IMR-90 (cell line): ENCODE measurements around the gene GMEB1. TPM values are rescaled to one million over a fixed set of nuclear protein-coding genes. Genes with fewer than 3 reads are reported as not detected.

Experiments used
- ATAC-seq: fragments of 200-7000 bp; cut with Tn5 transposase; 2 replicates; pipeline ENCODE4 v1.9.1; 2020; ENCODE audit warnings: low read depth, mild to moderate bottlenecking, moderate library complexity
- BruUV-seq: library from RNA; stranded (reverse); fragments of 400-500 nt; replicated peaks from 2 replicates; lab custom pipeline; 2021; lab: Mats Ljungman, UMichigan
- CTCF ChIA-PET: fragments of 300-600 bp; formaldehyde crosslinking; extraction: SDS; loops from one replicate; lab custom pipeline; 2021; ENCODE audit warnings: antibody characterized with exemption; lab: Yijun Ruan, JAX
- POLR2A ChIA-PET: fragments of 300-600 bp; sonication (Branson Sonifier 250); formaldehyde crosslinking; loops from one replicate; lab custom pipeline; 2022; ENCODE audit warnings: antibody characterized with exemption; ENCODE audit not compliant: unreplicated experiment; lab: Charles Lee
- DNase-seq: peaks from one replicate; pipeline ENCODE4 v3.0.0; 2013
- H2AFZ ChIP-seq: replicated peaks from 2 replicates; pipeline ENCODE3; 2013; ENCODE audit warnings: low read length, mild to moderate bottlenecking; ENCODE audit not compliant: poor library complexity
- H2AK5ac ChIP-seq: 2 replicates; pipeline ENCODE4 v1.6.1; 2013; ENCODE audit warnings: low read depth, low read length, inconsistent platforms
- H2AK9ac ChIP-seq: replicated peaks from 2 replicates; pipeline ENCODE3; 2013; ENCODE audit warnings: mild to moderate bottlenecking, low read depth, low read length, moderate library complexity; ENCODE audit not compliant: poor library complexity
- H2BK120ac ChIP-seq: 2 replicates; pipeline ENCODE4 v1.6.1; 2013; ENCODE audit warnings: low read depth, low read length, inconsistent platforms
- H2BK15ac ChIP-seq: 3 replicates; pipeline ENCODE4 v1.6.1; 2013; ENCODE audit warnings: low read depth, low read length, inconsistent platforms
- H2BK20ac ChIP-seq: 2 replicates; pipeline ENCODE4 v1.6.1; 2013; ENCODE audit warnings: low read depth, mild to moderate bottlenecking, inconsistent platforms, low read length, moderate library complexity
- H2BK5ac ChIP-seq: 2 replicates; pipeline ENCODE4 v1.6.1; 2013; ENCODE audit warnings: mild to moderate bottlenecking, low read depth, low read length, inconsistent platforms; ENCODE audit not compliant: poor library complexity, severe bottlenecking
- H3K14ac ChIP-seq: replicated peaks from 2 replicates; pipeline ENCODE4 v1.6.1; 2013; ENCODE audit warnings: low read depth, low read length, inconsistent platforms
- H3K18ac ChIP-seq: 2 replicates; pipeline ENCODE4 v1.6.1; 2013; ENCODE audit warnings: low read depth, low read length, control low read depth
- H3K23ac ChIP-seq: 2 replicates; pipeline ENCODE4 v1.6.1; 2013; ENCODE audit warnings: low read depth, low read length, inconsistent platforms
- H3K27ac ChIP-seq: 2 replicates; pipeline ENCODE4 v1.5.1; 2013; ENCODE audit warnings: mild to moderate bottlenecking, control low read depth, low read length; ENCODE audit not compliant: insufficient read depth
- H3K27me3 ChIP-seq: 2 replicates; pipeline ENCODE4 v1.6.1; 2013; ENCODE audit warnings: low read length; ENCODE audit not compliant: control insufficient read depth, insufficient read depth
- H3K36me3 ChIP-seq: 2 replicates; pipeline ENCODE4 v1.6.1; 2013; ENCODE audit warnings: low read length, mixed read lengths; ENCODE audit not compliant: control insufficient read depth, insufficient read depth
- H3K4ac ChIP-seq: 2 replicates; pipeline ENCODE4 v1.6.1; 2013; ENCODE audit warnings: low read depth, low read length, inconsistent platforms
- H3K4me1 ChIP-seq: 2 replicates; pipeline ENCODE4 v1.6.1; 2013; ENCODE audit warnings: low read length, mixed read lengths; ENCODE audit not compliant: control insufficient read depth, insufficient read depth
- H3K4me2 ChIP-seq: 2 replicates; pipeline ENCODE4 v1.6.1; 2013; ENCODE audit warnings: low read depth, mild to moderate bottlenecking, control low read depth, low read length, moderate library complexity
- H3K4me3 ChIP-seq: 2 replicates; pipeline ENCODE4 v1.5.1; 2013; ENCODE audit warnings: low read depth, mild to moderate bottlenecking, control low read depth, low read length, moderate library complexity; ENCODE audit not compliant: insufficient read depth
- H3K56ac ChIP-seq: 2 replicates; pipeline ENCODE4 v1.6.1; 2013; ENCODE audit warnings: low read length, inconsistent platforms; ENCODE audit not compliant: insufficient read depth; ENCODE audit errors: extremely low read depth
- H3K79me1 ChIP-seq, 2 experiments: 2 replicates each; pipeline ENCODE4 v1.6.1; 2013; ENCODE audit warnings: low read length in 2 of 2, inconsistent platforms in 1 of 2, low read depth in 1 of 2
- H3K9ac ChIP-seq: 2 replicates; pipeline ENCODE4 v1.6.1; 2013; ENCODE audit warnings: low read depth, low read length, control low read depth
- H3K9me1 ChIP-seq: 2 replicates; pipeline ENCODE4 v1.6.1; 2013; ENCODE audit warnings: low read length, inconsistent platforms; ENCODE audit not compliant: insufficient read depth
- H3K9me3 ChIP-seq: 2 replicates; pipeline ENCODE4 v1.6.1; 2013; ENCODE audit warnings: low read length; ENCODE audit not compliant: control insufficient read depth, insufficient read depth
- H4K20me1 ChIP-seq: 2 replicates; pipeline ENCODE4 v1.6.1; 2013; ENCODE audit warnings: low read length, inconsistent platforms; ENCODE audit not compliant: insufficient read depth
- H4K5ac ChIP-seq: 2 replicates; pipeline ENCODE4 v1.6.1; 2013; ENCODE audit warnings: mild to moderate bottlenecking, low read depth, low read length, control low read depth
- H4K8ac ChIP-seq, 2 experiments: 2 replicates each; pipeline ENCODE4 v1.6.1; 2013; ENCODE audit warnings: low read depth in 2 of 2, low read length in 2 of 2, control low read depth in 1 of 2, inconsistent platforms in 1 of 2
- H4K91ac ChIP-seq: 2 replicates; pipeline ENCODE4 v1.6.1; 2013; ENCODE audit warnings: low read depth, low read length, inconsistent platforms; ENCODE audit not compliant: insufficient read depth
- SMC3 ChIP-seq: fragments of 150-350 bp; IDR thresholded peaks from 2 replicates; pipeline ENCODE4 v1.6.1; 2016; ENCODE audit warnings: low read depth, mild to moderate bottlenecking, antibody characterized with exemption, low read length, moderate library complexity
- WGBS, 2 experiments: methylation state at CpG; one replicate each; pipeline versions ENCODE4 v1.1.5 to v1.1.7; 2013; ENCODE audit warnings: missing lambda C conversion rate in 2 of 2; ENCODE audit not compliant: insufficient read length in 1 of 2; ENCODE audit errors: extremely low coverage in 2 of 2; 5-methylcytosine and 5-hydroxymethylcytosine counted together
- dilution Hi-C: fragments of 300-500 bp; cut with HindIII; formaldehyde crosslinking; loops from one replicate; pipeline ENCODE4 v1.14.3; 2018; ENCODE audit warnings: low sequenced_read_pairs; ENCODE audit not compliant: unreplicated experiment
- in situ Hi-C: fragments of 300-500 bp; cut with MboI; formaldehyde crosslinking; loops from 3 replicates; pipeline ENCODE4 v1.14.3; 2019; ENCODE audit warnings: low sequenced_read_pairs, inconsistent platforms, mixed read lengths
- intact Hi-C: fragments of 100-400 bp; cut with micrococcal nuclease; formaldehyde crosslinking; loops from 2 replicates; pipeline ENCODE4 v1.10.0; 2022
- polyA plus RNA-seq, 3 experiments: library from polyadenylated mRNA; depleted of rRNA; stranded (reverse); fragments of >200 nt; gene quantifications; 2 replicates each; pipeline ENCODE4 v1.2.3, GENCODE V29; 2012; ENCODE audit warnings: low replicate concordance in 1 of 3
- total RNA-seq: library from RNA; depleted of rRNA; stranded (reverse); fragments of >200 nt; gene quantifications from 2 replicates; pipeline ENCODE4 v1.2.3, GENCODE V29; 2012
- TF ChIP-seq, protein P1 (sequence below): fragments of 150-350 bp; IDR thresholded peaks from 2 replicates; pipeline ENCODE4 v1.6.1; 2016; ENCODE audit warnings: low read depth, mild to moderate bottlenecking, low read length, moderate library complexity, borderline replicate concordance
- TF ChIP-seq, protein P2 (sequence below): conservative IDR thresholded peaks from 2 replicates; pipeline ENCODE4 v1.5.1; 2012; ENCODE audit warnings: mild to moderate bottlenecking, low read depth, low read length, improper control_type of control experiment

GMEB1 gene
- total and polyA plus RNA-seq, 2 of the 4 experiments (the other 2 are of a cell fraction): 7.1 to 7.9 TPM

DNA sequence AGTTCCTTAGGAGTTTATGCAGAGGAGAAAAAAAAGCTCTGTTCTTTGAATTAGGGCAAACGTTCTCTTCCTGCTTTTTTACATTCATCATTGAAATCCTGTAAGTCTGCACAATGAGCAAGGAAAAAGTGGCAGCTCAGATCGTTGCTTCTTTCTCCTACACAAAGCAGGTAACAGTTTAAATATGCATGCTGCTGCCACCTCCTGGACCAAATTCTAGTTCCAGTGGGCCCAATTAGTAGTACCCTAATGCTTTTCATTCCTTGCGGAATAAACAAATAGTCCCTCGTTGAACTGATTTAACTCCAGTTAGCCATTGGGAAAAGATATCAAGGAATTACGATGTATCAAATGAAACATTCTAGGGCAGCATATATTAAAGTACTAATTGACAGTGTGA lies 88.3 kb downstream of the GMEB1 start:
- 0 out of 2 replicates have a peak overlapping the region, but pooled peaks have one; percentile 1 for H3K14ac ChIP-seq
- H3K27ac ChIP-seq: peak overlapping the region; percentile 84; the same call in 1 of the 2 replicates
- peak overlapping the region; percentile 60; the same call in 1 of the 2 replicates for H3K4me2 ChIP-seq
- dilution Hi-C loops: no loop called here
- peaks cover 9% of the 10 kb centered on the region for H3K9me1 ChIP-seq
- TF ChIP-seq, protein P1, sequence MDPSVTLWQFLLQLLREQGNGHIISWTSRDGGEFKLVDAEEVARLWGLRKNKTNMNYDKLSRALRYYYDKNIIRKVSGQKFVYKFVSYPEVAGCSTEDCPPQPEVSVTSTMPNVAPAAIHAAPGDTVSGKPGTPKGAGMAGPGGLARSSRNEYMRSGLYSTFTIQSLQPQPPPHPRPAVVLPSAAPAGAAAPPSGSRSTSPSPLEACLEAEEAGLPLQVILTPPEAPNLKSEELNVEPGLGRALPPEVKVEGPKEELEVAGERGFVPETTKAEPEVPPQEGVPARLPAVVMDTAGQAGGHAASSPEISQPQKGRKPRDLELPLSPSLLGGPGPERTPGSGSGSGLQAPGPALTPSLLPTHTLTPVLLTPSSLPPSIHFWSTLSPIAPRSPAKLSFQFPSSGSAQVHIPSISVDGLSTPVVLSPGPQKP: no peak
- TF ChIP-seq SMC3: 0 out of 2 replicates have a peak, but pooled peaks have one; percentile 4
- TF ChIP-seq, protein P2, sequence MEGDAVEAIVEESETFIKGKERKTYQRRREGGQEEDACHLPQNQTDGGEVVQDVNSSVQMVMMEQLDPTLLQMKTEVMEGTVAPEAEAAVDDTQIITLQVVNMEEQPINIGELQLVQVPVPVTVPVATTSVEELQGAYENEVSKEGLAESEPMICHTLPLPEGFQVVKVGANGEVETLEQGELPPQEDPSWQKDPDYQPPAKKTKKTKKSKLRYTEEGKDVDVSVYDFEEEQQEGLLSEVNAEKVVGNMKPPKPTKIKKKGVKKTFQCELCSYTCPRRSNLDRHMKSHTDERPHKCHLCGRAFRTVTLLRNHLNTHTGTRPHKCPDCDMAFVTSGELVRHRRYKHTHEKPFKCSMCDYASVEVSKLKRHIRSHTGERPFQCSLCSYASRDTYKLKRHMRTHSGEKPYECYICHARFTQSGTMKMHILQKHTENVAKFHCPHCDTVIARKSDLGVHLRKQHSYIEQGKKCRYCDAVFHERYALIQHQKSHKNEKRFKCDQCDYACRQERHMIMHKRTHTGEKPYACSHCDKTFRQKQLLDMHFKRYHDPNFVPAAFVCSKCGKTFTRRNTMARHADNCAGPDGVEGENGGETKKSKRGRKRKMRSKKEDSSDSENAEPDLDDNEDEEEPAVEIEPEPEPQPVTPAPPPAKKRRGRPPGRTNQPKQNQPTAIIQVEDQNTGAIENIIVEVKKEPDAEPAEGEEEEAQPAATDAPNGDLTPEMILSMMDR: peak; percentile 17; the same call in 1 of the 2 replicates
- H3K9me3 ChIP-seq: no peaks in the 10 kb centered on the region
- WGBS, 2 experiments: 75% methylated on average over 2 of the region's 5 CpGs; no CpG with 5 or more reads in 1 of the 2 experiments
- H2BK5ac ChIP-seq: peak overlapping the region; percentile 28
- no peak overlapping the region for H2AK9ac ChIP-seq
- CTCF ChIA-PET: interaction anchor here (0.6 to 1.0 kb wide), 3 partner anchors 10 to 123 kb away, joined by 3 read pairs; no protein-coding TSS in a partner anchor
- no peak overlapping the region for H2BK15ac ChIP-seq
- no peak overlapping the region for H4K91ac ChIP-seq
- 0 out of 2 replicates have a peak overlapping the region, but pooled peaks have one; percentile 1 for H3K4ac ChIP-seq
- H3K4me3 ChIP-seq: no peak overlapping the region
- no peaks in the 10 kb centered on the region for H3K27me3 ChIP-seq
- no peak overlapping the region for H4K8ac ChIP-seq
- H2AFZ ChIP-seq: no peak overlapping the region
- POLR2A ChIA-PET: interaction anchor here (0.6 kb wide), 1 partner anchor 140 kb away, joined by 3 read pairs; no protein-coding TSS in a partner anchor
- H3K18ac ChIP-seq: peak overlapping the region; percentile 75; the same call in 1 of the 2 replicates
- DNase-seq (no peak), ATAC-seq (no peak; the same call in 1 of the 2 replicates)
- no peak overlapping the region for H2BK20ac ChIP-seq
- no peak overlapping the region for H3K56ac ChIP-seq
- H4K5ac ChIP-seq: peak overlapping the region; percentile 44; the same call in 1 of the 2 replicates
- no peak overlapping the region for H2AK5ac ChIP-seq
- peaks cover 9 to 65% of the 10 kb centered on the region in 2 experiments for H3K79me1 ChIP-seq
- intact Hi-C loops: loop anchor here (2.0 kb wide), 1 partner anchor 108 kb away; the partner anchor contains the start of gene RNU11
- H3K9ac ChIP-seq: peak overlapping the region; percentile 53; the same call in 1 of the 2 replicates
- peaks cover 15% of the 10 kb centered on the region for H3K4me1 ChIP-seq
- no peak overlapping the region; the same call in 1 of the 2 replicates for H3K23ac ChIP-seq
- in situ Hi-C loops: no loop called here
- H3K36me3 ChIP-seq: peaks cover 20% of the 10 kb centered on the region
- H4K20me1 ChIP-seq: peaks cover 97% of the 10 kb centered on the region
- no peak overlapping the region for H2BK120ac ChIP-seq
- BruUV-seq: no TSS peak
